K562 (cell line): ENCODE measurements around the gene KCNJ9. TPM values are rescaled to one million over a fixed set of nuclear protein-coding genes. Genes with fewer than 3 reads are reported as not detected.

Experiments
- CUX1 ChIP-seq: fragments of 200-800 bp; sonication (Bioruptor generic); IDR thresholded peaks from 2 replicates; pipeline ENCODE4 v1.6.1; 2016; ENCODE audit warnings: missing genetic modification characterization, missing compliant biosample characterization
- DACH1 ChIP-seq: fragments of 450-650 bp; IDR thresholded peaks from 2 replicates; pipeline ENCODE4 v1.6.1; 2018; ENCODE audit not compliant: partially characterized antibody
- EHMT2 ChIP-seq: fragments of 450-650 bp; IDR thresholded peaks from 2 replicates; pipeline ENCODE4 v1.6.1; 2018; ENCODE audit warnings: antibody characterized with exemption
- FOXJ2 ChIP-seq: fragments of 200-800 bp; sonication (Bioruptor generic); IDR thresholded peaks from 2 replicates; pipeline ENCODE4 v1.6.1; 2016; ENCODE audit warnings: missing genetic modification characterization, missing compliant biosample characterization
- FOXJ3 ChIP-seq: sonication (generic); formaldehyde crosslinking; IDR thresholded peaks from 2 replicates; pipeline ENCODE4 v1.4.0; 2020; ENCODE audit warnings: mild to moderate bottlenecking, missing genetic modification reagents
- HCFC1 ChIP-seq: IDR thresholded peaks from 2 replicates; pipeline ENCODE4 v1.6.1; 2012; ENCODE audit warnings: low read depth, low read length, improper control_type of control experiment
- HNRNPH1 ChIP-seq: fragments of 200-400 bp; formaldehyde crosslinking; optimal IDR thresholded peaks from 2 replicates; pipeline ENCODE3; 2017; ENCODE audit warnings: low read depth, mild to moderate bottlenecking, low read length, moderate library complexity
- KDM4B ChIP-seq, 2 experiments: fragments of 450-650 bp in 1 of 2; sonication (generic) in 1 of 2; IDR thresholded peaks; 2 replicates each; pipeline ENCODE4 v1.6.1; 2016 to 2017; ENCODE audit warnings: borderline replicate concordance in 2 of 2, antibody characterized with exemption in 1 of 2, low read depth in 1 of 2, mild to moderate bottlenecking in 1 of 2
- MAZ ChIP-seq, 2 experiments: fragments of 450-650 bp in 1 of 2; sonication (generic) in 1 of 2; formaldehyde crosslinking; IDR thresholded peaks in 1 of 2; conservative IDR thresholded peaks in 1 of 2; 2 replicates each; pipeline versions ENCODE4 v1.4.0 to v1.5.0; 2020; ENCODE audit warnings: mild to moderate bottlenecking in 1 of 2, missing genetic modification reagents in 1 of 2
- NRF1 ChIP-seq, 2 experiments: fragments of 450-650 bp; IDR thresholded peaks in 1 of 2; conservative IDR thresholded peaks in 1 of 2; 2 replicates each; pipeline ENCODE4 v1.6.1; 2014; ENCODE audit warnings: mild to moderate bottlenecking in 2 of 2
- NUFIP1 ChIP-seq: fragments of 450-650 bp; IDR thresholded peaks from 2 replicates; pipeline ENCODE4 v1.6.1; 2018; ENCODE audit not compliant: partially characterized antibody
- SIN3B ChIP-seq: fragments of 450-650 bp; IDR thresholded peaks from 2 replicates; pipeline ENCODE4 v1.6.1; 2017; ENCODE audit warnings: low read depth, mild to moderate bottlenecking, moderate library complexity
- TBL1XR1 ChIP-seq, 2 experiments: IDR thresholded peaks; 2 replicates each; pipeline ENCODE4 v1.6.1; 2012; ENCODE audit warnings: improper control_type of control experiment in 2 of 2, low read length in 2 of 2, mild to moderate bottlenecking in 1 of 2
- THAP7 ChIP-seq: fragments of 250-450 bp; sonication (Bioruptor Pico); IDR thresholded peaks from 2 replicates; pipeline ENCODE4 v1.5.0; 2021
- ZBTB2 ChIP-seq: fragments of 450-650 bp; IDR thresholded peaks from 2 replicates; pipeline ENCODE4 v1.6.1; 2016; ENCODE audit warnings: antibody characterized with exemption
- ZBTB9 ChIP-seq: fragments of 450-650 bp; formaldehyde crosslinking; IDR thresholded peaks from 2 replicates; pipeline ENCODE4 v1.4.0; 2020; ENCODE audit warnings: mild to moderate bottlenecking, moderate library complexity
- ZC3H4 ChIP-seq: sonication (generic); formaldehyde crosslinking; IDR thresholded peaks from 2 replicates; pipeline ENCODE4 v1.9.0; 2021; ENCODE audit warnings: missing genetic modification reagents, borderline replicate concordance
- ZKSCAN1 ChIP-seq: fragments of 150-350 bp; IDR thresholded peaks from 2 replicates; pipeline ENCODE4 v1.6.1; 2016; ENCODE audit warnings: low read depth, low read length
- ZNF184 ChIP-seq: sonication (generic); formaldehyde crosslinking; IDR thresholded peaks from 2 replicates; pipeline ENCODE4 v1.5.0; 2020; ENCODE audit warnings: missing genetic modification reagents
- ZNF23 ChIP-seq: fragments of 250-450 bp; sonication (Bioruptor Pico); IDR thresholded peaks from 2 replicates; pipeline ENCODE4 v1.4.0; 2020; ENCODE audit warnings: mild to moderate bottlenecking
- polyA plus RNA-seq, 8 experiments: library from polyadenylated mRNA; depleted of rRNA in 4 of 8; stranded (reverse) in 5 of 8; unstranded in 3 of 8; fragments of >200 nt; fragmentation: Nextera tagmentation in 2 of 8; fragmentation: Illumina TruSeq in 1 of 8; extraction: Ambion mirVana in 2 of 8; extraction: Trizol in 1 of 8; gene quantifications; 2 replicates each; pipeline versions ENCODE4 v1.2.1 to v1.2.3, GENCODE V29; 2011 to 2014; ENCODE audit warnings: inconsistent platforms in 1 of 8, missing spikeins in 1 of 8
- total RNA-seq, 7 experiments: library from RNA; depleted of rRNA in 6 of 7; stranded (reverse); fragments of >200 nt in 6 of 7; fragmentation: Illumina TruSeq in 2 of 7; extraction: Trizol in 2 of 7; gene quantifications; 2 replicates each; pipeline versions ENCODE4 v1.2.1 to v1.2.3, GENCODE V29; 2011 to 2021; ENCODE audit warnings: low replicate concordance in 1 of 7

KCNJ9 gene
- total and polyA plus RNA-seq, 9 of the 15 experiments (the other 6 are each of a cell fraction or from before 2014, with no cell fraction given), result not detected

- TF ChIP-seq MAZ (CRISPR knock-in tag; conservative IDR thresholded peaks at IDR 0.05 in 1 of 2, IDR thresholded peaks at IDR 0.05 in 1 of 2), result peak; percentile 75 to 85
- no peak for TF ChIP-seq ZNF23 (CRISPR knock-in tag)
- no peak for TF ChIP-seq HNRNPH1
- no peak for TF ChIP-seq SIN3B
- TF ChIP-seq FOXJ2 (tag), result peak; percentile 90
- peak; percentile 79; a peak in 3 of 4 replicates for TF ChIP-seq TBL1XR1 (IDR thresholded peaks at IDR 0.05; ENCODE audit: low read length in 2 of 2)
- no peak for TF ChIP-seq THAP7
- TF ChIP-seq CUX1 (CRISPR knock-in tag), result peak; percentile 87; the same call in 1 of the 2 replicates
- TF ChIP-seq ZBTB9 (CRISPR knock-in tag), result peak; percentile 69; the same call in 1 of the 2 replicates
- TF ChIP-seq FOXJ3, result 0 out of 2 replicates have a peak, but pooled peaks have one; percentile 42
- TF ChIP-seq ZC3H4 (CRISPR knock-in tag), result no peak
- TF ChIP-seq HCFC1, result peak; percentile 6; the same call in 1 of the 2 replicates
- peak; percentile 99 for TF ChIP-seq DACH1
- TF ChIP-seq KDM4B (IDR thresholded peaks at IDR 0.05; ENCODE audit: borderline replicate concordance in 2 of 2, low read depth in 1 of 2), result no peak
- TF ChIP-seq EHMT2, result 0 out of 2 replicates have a peak, but pooled peaks have one; percentile 53
- peak; percentile 82 to 84 for TF ChIP-seq NRF1 (conservative IDR thresholded peaks at IDR 0.05 in 1 of 2, IDR thresholded peaks at IDR 0.05 in 1 of 2)
- TF ChIP-seq ZNF184, result no peak
- TF ChIP-seq ZKSCAN1, result no peak
- no peak for TF ChIP-seq NUFIP1
- TF ChIP-seq ZBTB2, result peak; percentile 75; the same call in 1 of the 2 replicates
Measured at GRCh38 chr1:160046494-160047110, 34.7 kb upstream of the KCNJ9 start (continued).
